Measurements from ENCODE around the gene DDX41. TPM values are rescaled to one million over a fixed set of nuclear protein-coding genes. Genes with fewer than 3 reads are reported as not detected.
"Not testable (repeated sequence)": the region's sequence is repeated elsewhere in the genome, so short reads cannot be mapped to it uniquely, and the experiment has no call there.

Gene DDX41
- total RNA-seq, 2 donors from 2014 or later = 40.9 to 45.5 TPM

DNA sequence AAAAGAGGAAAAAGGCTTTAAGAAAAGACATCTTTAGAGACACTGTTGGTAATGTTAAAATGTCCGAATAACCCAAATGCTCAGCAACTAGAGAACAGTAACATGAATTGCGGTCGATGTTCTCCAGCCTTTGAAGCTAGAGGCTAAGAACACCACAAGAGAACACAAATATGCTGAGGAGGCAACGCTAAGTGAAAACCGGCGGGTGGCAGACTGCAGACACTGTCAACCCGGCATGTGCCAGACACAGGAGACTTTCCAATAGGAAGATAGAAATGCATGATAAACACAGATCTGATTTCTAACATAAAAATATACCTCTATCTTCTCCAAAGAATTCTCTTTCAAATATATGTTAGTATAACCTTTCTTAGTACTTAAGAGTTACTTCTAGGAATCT lies 18.4 kb upstream of the DDX41 start:
- Histone ChIP-seq H3K36me3 (peaks cover 57% of the 10 kb centered on the region), H3K4me1 (peaks cover 0 to 48% of the 10 kb centered on the region in 2 donors), H3K4me3 (no peak overlapping the region), H3K27ac (no peak overlapping the region), H3K27me3 (no peaks in the 10 kb centered on the region), H3K9me3 (no peaks in the 10 kb centered on the region)
- TF ChIP-seq, protein P1, sequence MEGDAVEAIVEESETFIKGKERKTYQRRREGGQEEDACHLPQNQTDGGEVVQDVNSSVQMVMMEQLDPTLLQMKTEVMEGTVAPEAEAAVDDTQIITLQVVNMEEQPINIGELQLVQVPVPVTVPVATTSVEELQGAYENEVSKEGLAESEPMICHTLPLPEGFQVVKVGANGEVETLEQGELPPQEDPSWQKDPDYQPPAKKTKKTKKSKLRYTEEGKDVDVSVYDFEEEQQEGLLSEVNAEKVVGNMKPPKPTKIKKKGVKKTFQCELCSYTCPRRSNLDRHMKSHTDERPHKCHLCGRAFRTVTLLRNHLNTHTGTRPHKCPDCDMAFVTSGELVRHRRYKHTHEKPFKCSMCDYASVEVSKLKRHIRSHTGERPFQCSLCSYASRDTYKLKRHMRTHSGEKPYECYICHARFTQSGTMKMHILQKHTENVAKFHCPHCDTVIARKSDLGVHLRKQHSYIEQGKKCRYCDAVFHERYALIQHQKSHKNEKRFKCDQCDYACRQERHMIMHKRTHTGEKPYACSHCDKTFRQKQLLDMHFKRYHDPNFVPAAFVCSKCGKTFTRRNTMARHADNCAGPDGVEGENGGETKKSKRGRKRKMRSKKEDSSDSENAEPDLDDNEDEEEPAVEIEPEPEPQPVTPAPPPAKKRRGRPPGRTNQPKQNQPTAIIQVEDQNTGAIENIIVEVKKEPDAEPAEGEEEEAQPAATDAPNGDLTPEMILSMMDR (IDR thresholded peaks at IDR 0.05) = no peak
- DNase-seq (ENCODE audit: low spot score) = no peak

DNA sequence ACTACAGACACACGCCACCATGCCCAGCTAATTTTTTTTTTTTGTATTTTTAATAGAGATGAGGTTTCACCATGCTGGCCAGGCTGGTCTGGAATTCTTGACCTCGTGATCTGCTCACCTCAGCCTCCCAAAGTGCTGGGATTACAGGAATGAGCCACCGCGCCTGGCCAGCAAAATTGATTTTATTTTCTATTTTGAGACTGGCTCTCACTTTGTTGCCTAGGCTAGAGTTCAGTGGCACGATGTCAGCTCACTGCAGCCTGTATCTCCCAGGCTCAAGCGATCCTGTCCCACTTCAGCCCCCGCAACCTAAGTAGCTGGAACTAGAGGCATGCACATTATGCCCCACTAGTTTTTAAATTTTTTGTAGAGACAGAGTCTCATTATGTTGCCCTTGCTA lies 17.7 kb upstream of the DDX41 start:
- not testable (repeated sequence) for H3K4me3 ChIP-seq; DNase-seq (ENCODE audit: low spot score); H3K9me3 ChIP-seq; H3K27ac ChIP-seq; H3K27me3 ChIP-seq
- peaks cover 64% of the 10 kb centered on the region for H3K36me3 ChIP-seq
- H3K4me1 ChIP-seq = peaks cover 0 to 48% of the 10 kb centered on the region in 2 donors

DNA sequence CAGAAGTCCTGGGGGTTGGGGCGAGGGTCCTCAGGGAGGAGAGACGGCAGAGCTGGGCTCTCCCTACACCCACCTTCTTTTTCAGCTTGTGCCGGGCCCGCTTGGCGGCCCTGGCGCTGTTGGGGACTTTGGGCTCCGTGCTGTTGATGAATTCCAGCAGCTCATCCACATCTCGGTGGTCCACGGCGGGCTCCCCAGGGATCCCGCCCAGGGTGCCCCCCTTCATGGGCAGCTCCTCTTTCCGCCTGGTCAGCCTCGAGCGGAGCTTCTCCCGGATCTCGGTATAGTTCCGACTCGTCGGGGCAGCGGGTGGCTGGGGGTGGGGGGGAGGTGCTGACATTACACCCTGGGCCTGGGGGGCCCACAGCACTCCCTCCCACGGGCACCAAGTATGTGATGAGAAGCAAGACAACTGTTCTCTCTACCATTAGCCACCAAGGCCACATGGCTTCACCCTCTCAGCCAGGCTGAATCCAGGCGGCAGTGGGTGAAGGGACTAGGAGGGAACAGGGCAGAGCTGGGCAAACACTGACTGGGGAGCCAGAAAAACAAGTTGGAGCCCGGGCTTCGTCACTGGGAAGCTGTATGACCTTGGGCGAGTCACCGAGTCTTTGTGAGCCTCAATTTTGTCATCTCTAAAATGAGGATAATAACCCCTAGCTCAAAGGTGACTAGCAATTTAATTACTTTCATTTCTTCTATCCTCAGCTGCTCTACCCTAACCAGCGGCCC lies 14.6 kb upstream of the DDX41 start:
- Histone ChIP-seq H3K27ac (no peak overlapping the region), H3K36me3 (peaks cover 76% of the 10 kb centered on the region), H3K9me3 (no peaks in the 10 kb centered on the region), H3K4me3 (no peak overlapping the region), H3K27me3 (no peaks in the 10 kb centered on the region), H3K4me1 (peaks cover 0 to 17% of the 10 kb centered on the region in 2 donors)
- DNase-seq (ENCODE audit: low spot score) = no peak
- TF ChIP-seq, protein P1 (IDR thresholded peaks at IDR 0.05) = no peak

DNA sequence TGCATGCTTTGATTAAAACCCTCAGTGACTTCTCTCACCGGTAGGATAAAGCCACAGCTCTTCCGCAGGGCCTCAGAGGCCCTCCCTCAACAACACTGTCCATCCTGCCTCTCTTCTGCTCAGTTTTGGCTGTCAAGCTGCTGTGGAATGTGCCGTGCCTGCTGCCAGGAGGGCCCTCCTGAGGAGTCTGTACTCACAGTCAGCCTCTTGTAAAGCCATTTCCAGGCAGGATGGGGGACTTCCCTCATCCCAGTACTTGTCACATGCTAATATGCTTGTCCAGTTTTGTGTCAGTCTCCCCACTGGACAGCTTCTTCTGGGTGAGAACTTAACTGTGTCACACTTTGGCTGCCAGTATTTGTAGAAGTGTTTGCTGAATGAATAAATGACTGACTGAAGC lies 13.9 kb upstream of the DDX41 start:
- Histone ChIP-seq H3K36me3 (peaks cover 76% of the 10 kb centered on the region), H3K27ac (no peak overlapping the region), H3K4me3 (no peak overlapping the region), H3K9me3 (no peaks in the 10 kb centered on the region), H3K27me3 (no peaks in the 10 kb centered on the region), H3K4me1 (peaks cover 0 to 15% of the 10 kb centered on the region in 2 donors)
- no peak for DNase-seq (ENCODE audit: low spot score)
- TF ChIP-seq, protein P1 (IDR thresholded peaks at IDR 0.05) = no peak

DNA sequence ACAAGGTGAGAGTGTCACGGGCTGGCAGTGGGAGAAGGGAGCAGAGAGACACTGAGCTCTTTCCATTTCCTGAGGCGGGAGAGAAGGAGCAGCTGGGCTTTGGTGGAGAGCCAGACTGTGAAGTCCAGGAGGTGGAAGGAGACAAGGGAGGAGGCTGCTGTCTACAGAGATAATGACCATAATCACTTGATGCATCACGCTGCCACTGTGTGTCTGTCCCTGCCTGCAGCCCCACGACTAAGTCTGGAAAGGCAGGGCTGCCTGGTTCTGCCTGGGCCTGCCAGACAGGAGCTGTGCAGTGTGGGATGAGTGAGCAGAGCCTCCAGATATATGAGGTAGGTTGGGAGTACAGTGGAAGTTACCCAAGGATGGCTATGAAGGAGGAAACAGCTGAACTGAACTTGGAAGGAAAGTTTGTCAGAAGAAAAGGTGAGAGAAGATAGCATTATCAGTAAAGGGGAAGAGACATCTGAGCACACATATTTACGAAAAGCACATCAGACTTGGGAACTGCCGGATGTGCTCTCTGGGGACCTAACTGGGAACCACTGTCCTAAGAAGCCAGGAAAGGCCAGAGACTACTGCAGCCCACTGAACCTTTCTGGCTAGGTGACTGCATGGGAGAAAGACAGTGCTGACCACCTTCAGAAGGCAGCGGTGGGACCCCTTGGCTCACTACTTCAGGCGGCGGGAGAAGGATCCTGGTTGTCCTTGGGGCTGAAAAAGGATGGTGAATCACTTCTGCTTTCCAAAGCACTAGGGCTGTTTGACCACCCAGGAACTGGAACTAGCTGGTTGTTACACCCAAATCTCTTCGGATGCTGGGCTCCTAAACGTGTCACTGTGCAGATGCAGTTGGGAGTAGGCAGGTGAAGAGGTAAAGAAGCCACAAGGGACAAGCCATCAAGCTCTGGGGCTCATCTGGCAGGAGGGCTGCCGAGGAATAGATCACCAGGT lies 12.8 kb upstream of the DDX41 start:
- Histone ChIP-seq H3K27me3 (no peaks in the 10 kb centered on the region), H3K4me3 (no peak overlapping the region), H3K4me1 (peaks cover 0 to 14% of the 10 kb centered on the region in 2 donors), H3K27ac (no peak overlapping the region), H3K9me3 (no peaks in the 10 kb centered on the region), H3K36me3 (peaks cover 80% of the 10 kb centered on the region)
- TF ChIP-seq, protein P1 (IDR thresholded peaks at IDR 0.05) = no peak
- DNase-seq (ENCODE audit: low spot score) = no peak

DNA sequence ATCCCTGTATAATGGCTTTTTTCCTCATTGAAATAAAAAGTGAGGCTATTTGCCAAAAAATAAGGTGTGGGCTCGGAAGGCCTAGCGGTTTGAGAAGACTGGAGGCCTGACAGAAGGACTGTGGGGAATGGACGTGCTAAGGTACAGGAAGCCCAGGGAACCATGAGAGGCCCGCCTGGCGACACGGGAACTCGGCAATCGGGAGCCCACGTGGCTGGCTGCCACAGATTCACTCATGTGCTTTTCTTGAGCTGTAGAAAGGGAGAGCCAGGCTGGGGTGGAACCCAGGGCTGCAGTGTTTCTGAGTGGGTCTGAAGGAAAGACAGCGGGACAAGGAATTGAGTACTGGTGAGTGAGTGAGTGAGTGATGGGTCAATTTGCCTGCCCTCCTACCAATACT lies 11.9 kb upstream of the DDX41 start:
- Histone ChIP-seq H3K4me1 (peaks cover 0 to 12% of the 10 kb centered on the region in 2 donors), H3K36me3 (peaks cover 86% of the 10 kb centered on the region), H3K27me3 (no peaks in the 10 kb centered on the region), H3K9me3 (no peaks in the 10 kb centered on the region), H3K27ac (no peak overlapping the region), H3K4me3 (no peak overlapping the region)
- no peak for DNase-seq (ENCODE audit: low spot score)
- TF ChIP-seq, protein P1 (IDR thresholded peaks at IDR 0.05) = no peak

All from right atrium auricular region (tissue), 2 donors.